ENCODE results near the gene SATB2.

SATB2 gene

DNA sequence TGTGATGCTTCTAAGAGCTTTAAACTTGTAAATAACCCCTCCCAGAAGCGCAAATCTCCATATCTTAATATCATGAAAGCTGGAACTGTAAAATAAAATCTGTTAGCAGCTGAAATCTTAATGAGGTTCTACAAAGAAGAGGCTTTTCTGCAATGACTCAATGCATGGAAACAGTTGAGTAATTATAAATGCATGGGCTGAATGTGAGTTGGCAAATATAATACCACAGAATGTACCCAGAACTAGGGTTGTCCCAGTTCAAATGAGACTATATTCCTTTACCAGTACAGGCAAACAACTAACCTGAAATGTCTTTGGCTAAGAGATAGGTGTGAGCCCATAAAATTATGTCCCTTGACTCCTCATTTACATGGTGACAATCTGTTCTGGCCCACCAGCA lies 52.9 kb downstream of the SATB2 start:
- no peak for DNase-seq

DNA sequence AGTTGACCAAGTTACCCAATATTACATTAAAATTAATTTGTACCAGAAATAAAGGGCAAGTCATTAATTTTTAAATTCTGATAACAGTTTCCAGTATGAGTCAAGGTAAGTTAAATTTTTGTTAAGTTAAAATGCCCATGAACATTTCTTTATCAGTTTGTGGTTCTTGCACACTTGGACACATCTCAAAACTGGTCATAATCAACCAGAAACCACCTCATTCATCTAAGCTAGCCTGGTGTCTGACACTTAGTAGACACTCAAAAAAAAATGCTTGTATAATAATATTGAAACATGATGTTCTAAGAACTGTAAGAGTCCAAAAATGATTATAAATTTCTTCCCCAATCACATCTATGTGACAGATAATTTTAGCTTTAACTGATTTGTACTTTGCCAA lies 62.4 kb downstream of the SATB2 start:
- no peak for DNase-seq

DNA sequence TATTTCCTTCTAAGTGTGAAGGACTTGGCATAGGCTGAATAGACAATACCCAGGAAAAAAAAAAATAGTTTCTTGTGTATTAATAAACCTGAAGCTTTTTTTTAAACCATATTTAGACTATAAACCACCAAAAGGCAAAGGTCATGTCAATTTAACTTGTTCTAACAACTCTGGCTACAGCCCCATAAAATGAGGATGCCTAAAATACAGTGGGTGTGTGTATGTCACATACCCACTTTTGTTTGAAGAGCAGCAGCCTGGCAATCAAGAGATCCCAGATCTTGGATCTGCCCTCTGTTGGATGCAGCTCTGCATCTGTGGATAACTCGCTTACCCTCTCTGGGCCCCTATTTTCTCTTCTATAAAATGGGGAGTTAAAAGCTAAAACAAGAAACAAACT lies 65.4 kb downstream of the SATB2 start:
- DNase-seq = no peak

- DNase-seq = no peak
Measured at GRCh38 chr2:199388728-199389268, 68.9 kb downstream of the SATB2 start.

DNA sequence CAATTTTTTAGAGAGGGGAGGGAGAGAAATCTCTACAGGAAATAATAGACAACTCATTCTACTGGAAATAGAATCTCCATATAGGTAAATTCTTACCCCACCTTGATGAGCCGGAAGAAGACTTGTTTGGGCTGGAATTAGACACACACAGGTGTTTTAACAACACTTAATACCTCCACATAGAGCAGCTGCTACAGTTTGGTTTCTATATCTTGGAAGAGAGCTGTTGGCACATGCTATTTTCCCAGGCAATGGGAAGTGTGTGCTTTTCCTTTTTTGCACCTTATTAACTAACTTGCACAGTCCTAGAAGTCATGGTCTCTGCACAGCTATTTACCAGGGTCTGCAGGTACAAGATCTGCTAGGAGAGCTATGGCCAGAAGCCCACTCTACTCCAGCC lies 73.7 kb downstream of the SATB2 start:
- DNase-seq = no peak

- no peak for DNase-seq
Measured at GRCh38 chr2:199383021-199383420, 74.7 kb downstream of the SATB2 start.

DNA sequence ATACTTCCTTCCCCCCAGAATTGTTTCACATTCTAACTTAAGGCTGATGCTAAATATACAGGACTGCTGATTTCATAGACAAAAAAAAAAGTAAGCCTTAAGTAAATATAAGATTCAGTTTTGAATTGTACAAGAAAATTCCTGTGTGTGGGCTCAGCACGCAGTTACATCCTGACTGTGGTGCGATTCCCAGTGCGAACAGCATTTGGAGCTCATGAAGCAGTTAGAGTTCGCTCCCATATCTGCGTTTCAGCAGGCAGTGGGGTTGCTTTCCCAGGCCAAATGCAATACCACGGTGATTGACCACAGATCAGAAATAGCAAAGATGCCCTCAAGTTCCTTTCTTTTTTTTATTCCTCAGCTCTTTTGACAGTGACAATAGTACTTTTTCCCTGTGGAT lies 75.6 kb downstream of the SATB2 start:
- no peak for DNase-seq

DNA sequence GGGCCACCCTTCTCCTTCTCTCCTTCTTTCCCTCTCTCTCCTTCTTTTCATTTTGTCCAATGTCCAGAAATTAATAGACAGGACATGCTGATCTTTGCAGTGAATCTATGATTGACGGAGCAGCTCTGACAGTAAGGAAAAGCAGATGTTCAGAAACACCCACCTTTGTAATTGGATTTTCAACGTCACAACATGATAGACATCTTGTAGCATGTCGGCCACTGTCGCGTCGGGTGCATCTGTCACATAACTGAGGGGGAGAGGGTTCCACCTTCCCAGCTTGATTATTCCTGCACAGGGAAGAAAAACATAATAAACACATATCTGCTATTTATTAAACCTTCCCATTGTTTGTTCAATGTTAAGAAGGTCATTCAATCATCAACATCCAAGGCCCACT lies 76.2 kb downstream of the SATB2 start:
- DNase-seq = no peak

- DNase-seq = no peak
Measured at GRCh38 chr2:199378948-199379650, 78.6 kb downstream of the SATB2 start.

GRCh38 chr2:199370150-199370780 lies 87.5 kb downstream of the SATB2 start:
- DNase-seq = no peak

DNA sequence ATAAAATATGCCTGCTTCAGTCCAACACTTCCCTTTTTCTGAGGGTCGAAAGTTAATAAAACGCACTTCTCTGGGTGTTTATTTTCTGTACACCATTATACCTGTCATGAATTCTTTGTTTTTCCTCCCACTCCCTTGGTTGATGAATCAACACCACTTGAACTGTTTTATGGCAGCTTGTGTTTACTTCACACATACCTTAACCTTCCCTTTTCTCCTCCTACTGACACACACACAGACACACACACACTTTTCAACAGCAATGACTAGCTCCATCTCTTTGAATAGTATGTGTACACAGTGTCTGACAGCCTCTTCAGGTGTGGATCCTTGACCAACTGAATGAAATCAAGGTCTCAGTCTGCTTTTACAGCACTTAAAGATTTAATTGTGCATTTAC lies 91.3 kb downstream of the SATB2 start:
- DNase-seq = no peak

GRCh38 chr2:199364153-199364552 lies 93.6 kb downstream of the SATB2 start:
- DNase-seq = no peak

GRCh38 chr2:199356412-199356811 lies 101.3 kb downstream of the SATB2 start:
- DNase-seq = no peak

DNA sequence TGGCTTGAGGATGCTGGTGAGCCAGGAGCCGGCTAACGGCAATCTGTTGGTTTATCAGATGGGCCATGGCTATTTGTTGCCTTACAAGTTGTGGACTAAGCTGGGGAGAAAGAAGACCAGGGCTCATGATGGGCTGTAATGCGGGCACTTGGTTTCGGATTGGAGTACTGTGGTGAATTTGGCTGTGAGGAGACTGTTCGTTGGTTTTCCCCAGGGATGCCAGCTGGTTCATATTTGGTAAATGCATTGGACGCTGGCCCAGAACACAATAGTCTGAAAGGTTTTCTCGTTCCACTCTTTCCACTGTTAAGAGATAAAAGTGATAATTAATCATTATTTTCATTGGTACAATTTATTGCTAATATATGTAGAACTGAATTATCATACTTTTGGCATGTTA lies 108.9 kb downstream of the SATB2 start:
- DNase-seq = no peak

- DNase-seq = no peak
Measured at GRCh38 chr2:199344012-199344411, 113.7 kb downstream of the SATB2 start.

DNA sequence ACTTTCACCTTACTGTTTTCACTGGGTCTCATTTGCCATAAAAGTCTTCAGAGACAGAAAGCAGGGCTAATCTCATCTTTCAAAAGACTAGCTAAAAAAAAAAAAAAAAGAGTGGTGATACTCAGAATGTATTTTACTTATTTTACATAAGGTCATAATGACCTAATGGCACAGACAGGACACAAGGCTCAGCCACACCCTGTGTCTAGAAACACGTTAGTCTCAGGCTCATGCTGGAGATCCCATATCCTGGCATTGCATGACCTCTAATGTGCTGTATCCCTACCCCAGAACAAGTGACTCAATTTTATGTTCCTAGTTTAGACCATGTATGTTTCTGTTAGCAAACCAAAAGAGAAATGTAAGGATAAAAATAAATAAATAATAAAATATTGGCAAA lies 115.4 kb downstream of the SATB2 start:
- no peak for DNase-seq

- DNase-seq = no peak
Measured at GRCh38 chr2:199341123-199341522, 116.6 kb downstream of the SATB2 start.

DNA sequence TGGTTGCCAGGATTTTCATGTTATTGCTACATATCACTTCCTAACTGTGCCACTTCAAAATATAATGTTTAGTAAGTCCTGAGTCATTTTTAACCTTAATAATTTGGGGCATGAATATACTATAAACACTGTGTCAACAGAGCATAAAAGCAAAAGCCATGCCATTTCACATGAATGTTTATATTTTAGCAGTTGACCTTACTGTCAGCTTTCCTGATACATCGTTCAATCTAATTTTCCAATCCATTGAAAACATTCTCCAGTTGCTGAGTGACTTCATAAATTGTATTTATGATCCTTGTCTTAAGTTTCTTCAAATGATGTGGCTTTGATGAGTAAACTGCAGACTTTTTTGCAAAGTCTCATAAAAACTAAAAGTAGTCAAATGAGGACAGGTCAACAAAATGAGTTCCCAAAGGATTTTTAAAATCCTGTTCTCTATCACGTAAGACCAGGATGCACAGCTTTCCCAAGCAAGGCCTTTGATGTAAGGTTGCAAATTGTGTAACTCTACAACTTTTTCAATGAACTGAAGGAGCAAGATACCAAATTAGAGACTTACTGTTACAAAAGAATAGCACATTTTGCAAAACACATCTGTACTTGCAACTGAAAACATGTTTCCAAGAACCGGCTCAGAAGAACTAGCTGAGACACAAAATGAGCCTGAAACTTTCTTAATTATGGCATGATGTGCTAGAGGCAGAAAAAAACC lies 117.7 kb downstream of the SATB2 start:
- peak in 1 of 2 experiments; percentile 18 for DNase-seq

DNA sequence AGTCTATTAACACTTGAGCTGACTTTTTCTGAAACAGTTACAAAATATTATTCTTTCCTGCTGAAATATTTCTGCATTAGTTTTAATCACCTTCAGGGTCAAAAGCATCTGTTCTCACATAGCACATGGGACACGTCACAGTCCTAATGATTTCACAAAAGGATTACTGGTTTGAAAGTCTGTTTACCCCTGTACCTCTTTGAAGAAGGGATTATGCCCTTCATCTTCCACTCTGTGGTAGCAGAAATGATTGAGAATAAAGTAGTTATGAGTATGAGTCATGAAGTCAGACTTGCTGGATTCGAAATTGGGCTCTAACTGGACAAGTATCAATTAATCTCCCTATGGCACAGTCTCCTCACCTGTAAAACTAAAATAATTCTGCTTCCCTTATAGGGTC lies 121.2 kb downstream of the SATB2 start:
- DNase-seq = no peak

- no peak for DNase-seq
Measured at GRCh38 chr2:199335502-199335901, 122.2 kb downstream of the SATB2 start.

- DNase-seq = no peak
Measured at GRCh38 chr2:199329466-199329865, 128.3 kb downstream of the SATB2 start.

DNA sequence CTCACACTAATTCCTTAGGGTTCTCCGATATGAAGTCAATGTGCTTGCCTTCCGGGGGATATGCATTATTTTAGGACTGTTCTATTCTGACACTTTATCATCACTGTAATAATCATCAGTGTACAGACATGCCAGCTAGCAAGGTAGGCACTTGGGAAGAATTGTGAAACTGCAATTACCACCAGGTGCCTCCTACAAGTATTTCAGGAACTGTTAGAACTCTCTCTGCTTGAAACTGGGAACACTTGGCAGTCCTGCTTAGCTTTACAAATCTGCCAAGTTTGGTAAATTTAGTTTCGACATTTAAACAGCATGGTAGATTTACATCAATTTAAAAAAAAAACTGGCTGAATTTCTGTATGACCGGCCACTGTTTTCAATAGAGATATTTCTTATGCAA lies 128.7 kb downstream of the SATB2 start:
- no peak for DNase-seq

- no peak for DNase-seq
Measured at GRCh38 chr2:199325881-199326280, 131.9 kb downstream of the SATB2 start.

DNA sequence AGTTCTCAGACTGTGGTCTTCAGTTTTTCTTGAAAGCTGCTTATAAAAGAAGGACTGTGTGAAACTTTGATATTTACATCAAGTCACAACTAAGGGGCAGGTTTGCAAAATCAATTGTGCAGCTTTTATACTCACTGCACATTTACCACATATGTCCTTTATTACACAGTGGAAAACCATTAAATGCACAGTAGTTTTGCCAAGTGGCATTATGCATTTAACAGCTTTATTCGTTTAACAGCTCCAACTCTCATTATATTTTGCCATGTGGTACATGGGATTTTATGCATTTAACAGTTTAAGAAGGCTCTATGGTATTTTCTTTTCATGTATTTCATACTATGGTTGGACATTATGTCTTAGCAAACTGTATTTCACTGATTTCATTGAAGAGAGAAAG lies 135.6 kb downstream of the SATB2 start:
- DNase-seq = no peak

All from AML-193 (cell line).